PFSK-1 (cell line): Measurements from ENCODE around the gene SEC24C.

Experiments
- FOXP2 ChIP-seq: optimal IDR thresholded peaks from 2 replicates; pipeline ENCODE3; 2011; ENCODE audit warnings: borderline replicate concordance, control low read depth, inconsistent platforms; ENCODE audit not compliant: insufficient read depth; ENCODE audit errors: extremely low read length, extremely low read depth
- POLR2AphosphoS5 ChIP-seq: IDR thresholded peaks from 2 replicates; pipeline ENCODE4 v1.6.1; 2012; ENCODE audit warnings: low read depth, mild to moderate bottlenecking, control low read depth, low read length, moderate library complexity
- SIN3A ChIP-seq: IDR thresholded peaks from 2 replicates; pipeline ENCODE4 v1.6.1; 2012; ENCODE audit warnings: mild to moderate bottlenecking, low read length, moderate library complexity, borderline replicate concordance; ENCODE audit not compliant: insufficient read depth
- TAF1 ChIP-seq: IDR thresholded peaks from 2 replicates; pipeline ENCODE4 v1.6.1; 2012; ENCODE audit warnings: low read length, control low read depth, borderline replicate concordance; ENCODE audit not compliant: insufficient read depth
- TF ChIP-seq, protein P1 (sequence below), 2 experiments: IDR thresholded peaks; 2 replicates each; pipeline versions ENCODE4 v1.6.1 to v1.8.0; 2011 to 2012; ENCODE audit warnings: low read depth in 2 of 2, low read length in 2 of 2, control low read depth in 1 of 2, inconsistent platforms in 1 of 2, mild to moderate bottlenecking in 1 of 2, moderate library complexity in 1 of 2; ENCODE audit not compliant: insufficient read depth in 1 of 2

SEC24C gene

DNA sequence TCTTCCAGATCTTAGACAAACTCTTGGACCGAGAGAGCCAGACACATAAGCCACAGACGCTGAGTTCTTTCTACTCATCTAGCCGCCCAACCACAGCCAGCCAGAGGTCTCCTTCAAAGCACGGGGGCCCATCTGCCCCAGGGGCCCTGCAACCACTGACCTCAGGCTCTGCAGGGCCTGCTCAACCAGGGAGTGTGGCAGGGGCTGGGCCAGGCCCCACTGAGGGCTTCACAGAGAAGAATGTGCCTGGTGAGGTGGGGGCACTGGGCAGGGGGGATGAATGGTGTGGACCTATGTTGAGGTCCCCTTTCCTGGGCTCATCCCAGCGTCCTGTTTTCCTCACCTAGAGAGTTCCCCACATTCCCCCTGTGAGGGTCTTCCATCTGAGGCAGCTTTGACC, 52.6 kb downstream of the SEC24C start:
- TF ChIP-seq POLR2AphosphoS5 (no peak), TAF1 (no peak), FOXP2 (no peak), SIN3A (no peak)
- TF ChIP-seq, protein P1, sequence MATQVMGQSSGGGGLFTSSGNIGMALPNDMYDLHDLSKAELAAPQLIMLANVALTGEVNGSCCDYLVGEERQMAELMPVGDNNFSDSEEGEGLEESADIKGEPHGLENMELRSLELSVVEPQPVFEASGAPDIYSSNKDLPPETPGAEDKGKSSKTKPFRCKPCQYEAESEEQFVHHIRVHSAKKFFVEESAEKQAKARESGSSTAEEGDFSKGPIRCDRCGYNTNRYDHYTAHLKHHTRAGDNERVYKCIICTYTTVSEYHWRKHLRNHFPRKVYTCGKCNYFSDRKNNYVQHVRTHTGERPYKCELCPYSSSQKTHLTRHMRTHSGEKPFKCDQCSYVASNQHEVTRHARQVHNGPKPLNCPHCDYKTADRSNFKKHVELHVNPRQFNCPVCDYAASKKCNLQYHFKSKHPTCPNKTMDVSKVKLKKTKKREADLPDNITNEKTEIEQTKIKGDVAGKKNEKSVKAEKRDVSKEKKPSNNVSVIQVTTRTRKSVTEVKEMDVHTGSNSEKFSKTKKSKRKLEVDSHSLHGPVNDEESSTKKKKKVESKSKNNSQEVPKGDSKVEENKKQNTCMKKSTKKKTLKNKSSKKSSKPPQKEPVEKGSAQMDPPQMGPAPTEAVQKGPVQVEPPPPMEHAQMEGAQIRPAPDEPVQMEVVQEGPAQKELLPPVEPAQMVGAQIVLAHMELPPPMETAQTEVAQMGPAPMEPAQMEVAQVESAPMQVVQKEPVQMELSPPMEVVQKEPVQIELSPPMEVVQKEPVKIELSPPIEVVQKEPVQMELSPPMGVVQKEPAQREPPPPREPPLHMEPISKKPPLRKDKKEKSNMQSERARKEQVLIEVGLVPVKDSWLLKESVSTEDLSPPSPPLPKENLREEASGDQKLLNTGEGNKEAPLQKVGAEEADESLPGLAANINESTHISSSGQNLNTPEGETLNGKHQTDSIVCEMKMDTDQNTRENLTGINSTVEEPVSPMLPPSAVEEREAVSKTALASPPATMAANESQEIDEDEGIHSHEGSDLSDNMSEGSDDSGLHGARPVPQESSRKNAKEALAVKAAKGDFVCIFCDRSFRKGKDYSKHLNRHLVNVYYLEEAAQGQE (IDR thresholded peaks at IDR 0.05; ENCODE audit: insufficient read depth in 1 of 2, low read depth in 2 of 2, low read length in 2 of 2): no peak

DNA sequence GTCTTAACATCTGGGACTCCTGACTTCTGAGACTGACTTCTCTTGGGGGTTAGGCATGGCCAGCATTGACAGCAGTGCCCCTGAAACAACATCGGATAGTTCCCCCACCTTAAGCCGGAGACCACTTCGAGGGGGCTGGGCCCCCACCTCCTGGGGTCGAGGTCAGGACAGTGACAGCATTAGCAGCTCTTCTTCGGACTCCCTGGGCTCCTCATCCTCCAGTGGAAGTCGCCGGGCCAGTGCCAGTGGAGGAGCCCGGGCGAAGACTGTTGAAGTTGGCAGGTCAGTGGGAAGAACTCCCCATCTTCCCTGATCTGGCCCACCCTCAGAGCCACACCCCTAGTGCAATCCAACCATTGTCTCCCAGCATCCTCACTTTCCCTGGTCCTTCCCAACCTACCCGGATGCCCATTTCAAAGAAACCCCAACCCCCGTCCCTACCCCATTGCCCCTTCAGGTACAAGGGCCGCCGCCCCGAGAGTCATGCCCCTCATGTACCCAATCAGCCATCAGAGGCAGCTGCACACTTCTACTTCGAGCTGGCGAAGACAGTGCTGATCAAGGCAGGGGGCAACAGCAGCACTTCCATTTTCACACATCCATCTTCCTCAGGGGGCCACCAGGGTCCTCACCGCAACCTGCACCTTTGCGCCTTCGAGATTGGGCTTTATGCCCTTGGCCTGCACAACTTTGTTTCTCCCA, 53.3 kb downstream of the SEC24C start:
- no peak for TF ChIP-seq POLR2AphosphoS5

DNA sequence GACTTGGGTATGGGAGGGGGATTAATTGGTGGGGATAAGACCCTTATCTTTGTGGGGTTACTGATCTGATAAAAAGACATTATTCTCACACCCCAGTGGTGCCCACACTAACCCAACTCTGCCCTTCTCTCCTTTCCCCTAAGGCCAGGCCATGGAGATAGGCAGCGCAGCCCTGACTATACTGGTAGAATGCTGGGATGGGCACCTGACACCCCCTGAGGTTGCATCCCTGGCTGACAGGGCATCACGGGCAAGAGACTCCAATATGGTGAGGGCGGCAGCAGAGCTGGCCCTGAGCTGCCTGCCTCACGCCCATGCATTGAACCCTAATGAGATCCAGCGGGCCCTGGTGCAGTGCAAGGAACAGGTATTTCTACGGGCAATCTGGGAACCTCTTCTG, 53.9 kb downstream of the SEC24C start:
- TF ChIP-seq SIN3A: no peak
- no peak for TF ChIP-seq TAF1
- TF ChIP-seq POLR2AphosphoS5: no peak
- no peak for TF ChIP-seq FOXP2
- TF ChIP-seq, protein P1 (IDR thresholded peaks at IDR 0.05; ENCODE audit: insufficient read depth in 1 of 2, low read depth in 2 of 2, low read length in 2 of 2): no peak

DNA sequence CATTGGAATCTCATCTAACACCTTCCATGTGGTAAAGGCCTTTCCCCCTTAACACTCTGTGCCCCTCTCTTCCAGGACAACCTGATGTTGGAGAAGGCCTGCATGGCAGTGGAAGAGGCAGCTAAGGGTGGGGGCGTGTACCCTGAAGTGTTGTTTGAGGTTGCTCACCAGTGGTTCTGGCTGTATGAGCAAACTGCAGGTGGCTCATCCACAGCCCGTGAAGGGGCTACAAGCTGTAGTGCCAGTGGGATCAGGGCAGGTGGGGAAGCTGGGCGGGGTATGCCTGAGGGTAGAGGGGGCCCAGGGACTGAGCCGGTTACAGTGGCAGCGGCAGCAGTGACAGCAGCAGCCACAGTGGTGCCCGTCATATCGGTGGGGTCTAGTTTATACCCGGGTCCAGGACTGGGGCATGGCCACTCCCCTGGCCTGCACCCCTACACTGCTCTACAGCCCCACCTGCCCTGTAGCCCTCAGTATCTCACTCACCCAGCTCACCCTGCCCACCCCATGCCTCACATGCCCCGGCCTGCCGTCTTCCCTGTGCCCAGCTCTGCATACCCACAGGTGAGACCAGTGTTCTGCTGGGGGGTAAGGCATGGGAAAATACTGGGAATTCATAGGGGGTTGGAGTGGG, 54.9 kb downstream of the SEC24C start:
- TF ChIP-seq POLR2AphosphoS5: no peak; the same call in 1 of the 2 replicates
- TF ChIP-seq, protein P1 (IDR thresholded peaks at IDR 0.05; ENCODE audit: insufficient read depth in 1 of 2, low read depth in 2 of 2, low read length in 2 of 2): no peak
- no peak for TF ChIP-seq TAF1
- no peak for TF ChIP-seq FOXP2
- no peak for TF ChIP-seq SIN3A

DNA sequence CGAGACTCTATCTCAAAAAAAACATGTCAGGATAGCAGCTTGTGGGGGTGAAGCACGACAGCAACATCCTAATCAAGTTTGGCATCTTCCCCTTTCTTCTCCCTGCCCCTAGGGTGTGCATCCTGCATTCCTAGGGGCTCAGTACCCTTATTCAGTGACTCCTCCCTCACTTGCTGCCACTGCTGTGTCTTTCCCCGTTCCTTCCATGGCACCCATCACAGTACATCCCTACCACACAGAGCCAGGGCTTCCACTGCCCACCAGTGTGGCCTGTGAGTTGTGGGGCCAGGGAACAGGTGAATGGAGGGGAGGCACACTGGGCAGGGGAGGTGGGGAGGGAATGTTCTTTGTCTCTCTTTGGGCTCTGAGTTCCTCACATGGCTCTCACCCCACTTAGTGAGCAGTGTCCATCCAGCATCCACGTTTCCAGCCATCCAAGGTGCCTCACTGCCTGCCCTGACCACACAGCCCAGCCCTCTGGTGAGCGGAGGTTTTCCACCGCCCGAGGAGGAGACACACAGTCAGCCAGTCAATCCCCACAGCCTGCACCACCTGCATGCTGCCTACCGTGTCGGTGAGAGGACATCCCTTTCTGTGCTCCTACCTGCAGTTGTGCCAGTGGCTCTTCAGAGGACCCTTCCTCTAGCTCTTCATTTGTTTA, 55.9 kb downstream of the SEC24C start:
- TF ChIP-seq, protein P1 (IDR thresholded peaks at IDR 0.05; ENCODE audit: insufficient read depth in 1 of 2, low read depth in 2 of 2, low read length in 2 of 2): no peak
- TF ChIP-seq FOXP2: no peak
- TF ChIP-seq POLR2AphosphoS5: no peak; the same call in 1 of the 2 replicates
- TF ChIP-seq TAF1: no peak
- no peak for TF ChIP-seq SIN3A
